Ovary (tissue), 10 donors: Measurements from ENCODE around the gene MOGAT2. TPM values are rescaled to one million over a fixed set of nuclear protein-coding genes. Genes with fewer than 3 reads are reported as not detected.

Experiments used
- DNase-seq, 5 donors: peaks; one replicate each; pipeline ENCODE4 v3.0.0-alpha.2; 2019 to 2020
- H3K27ac ChIP-seq, 2 donors: fragments of 200-600 bp; one replicate each; pipeline versions ENCODE4 v1.5.1 to v1.8.0; 2019 to 2022
- H3K27me3 ChIP-seq: fragments of 200-600 bp; one replicate; pipeline ENCODE4 v1.8.0; 2022
- H3K36me3 ChIP-seq: fragments of 200-600 bp; sonication (generic); one replicate; pipeline ENCODE4 v1.5.1; 2019
- H3K4me1 ChIP-seq: one replicate; pipeline ENCODE4 v1.8.1; 2013; ENCODE audit warnings: mild to moderate bottlenecking, moderate library complexity; ENCODE audit not compliant: insufficient read depth
- H3K4me3 ChIP-seq: fragments of 200-600 bp; sonication (generic); one replicate; pipeline ENCODE4 v1.5.1; 2017
- H3K9me3 ChIP-seq, 2 donors: fragments of 200-600 bp in 1 of 2; sonication (generic) in 1 of 2; one replicate each; pipeline versions ENCODE4 v1.5.1 to v1.8.1; 2013 to 2019; ENCODE audit warnings: mild to moderate bottlenecking in 1 of 2, moderate library complexity in 1 of 2
- CTCF ChIP-seq, 3 donors: fragments of 450-650 bp in 2 of 3; fragments of 200-600 bp in 1 of 3; IDR thresholded peaks; one replicate each; pipeline versions ENCODE4 v1.5.1 to v1.8.0; 2016 to 2022; ENCODE audit warnings: antibody characterized with exemption in 3 of 3, mild to moderate bottlenecking in 1 of 3
- EP300 ChIP-seq: sonication (generic); formaldehyde crosslinking; IDR thresholded peaks from one replicate; pipeline ENCODE4 v1.6.1; 2017; ENCODE audit warnings: antibody characterized with exemption
- POLR2A ChIP-seq: fragments of 450-650 bp; IDR thresholded peaks from one replicate; pipeline ENCODE4 v1.6.1; 2017; ENCODE audit warnings: antibody characterized with exemption, mild to moderate bottlenecking, moderate library complexity
- WGBS, 3 donors: extraction: QIAGEN DNeasy Blood & Tissue Kit in 1 of 3; methylation state at CpG; one replicate each; pipeline versions ENCODE4 v1.1.5 to v1.1.7; 2013 to 2017; 5-methylcytosine and 5-hydroxymethylcytosine counted together
- intact Hi-C, 4 donors: fragments of 100-400 bp; cut with DNase I; formaldehyde crosslinking; loops; one replicate each; pipeline versions ENCODE4 v1.11.0 to v1.15.1; 2022 to 2023
- long read RNA-seq, 3 donors: library from polyadenylated mRNA in 2 of 3; unstranded in 2 of 3; transcript quantifications; one replicate each; pipeline ENCODE4 v2.0.0 and lab custom pipeline, GENCODE V29; 2021 to 2026
- polyA plus RNA-seq, 2 donors: library from polyadenylated mRNA; stranded (reverse); fragments of 200-250 nt in 1 of 2; fragments of 350-450 nt in 1 of 2; fragmentation: Illumina TruSeq in 1 of 2; extraction: RNeasy Lipid Tissue Mini Kit (QIAGEN cat#74804) in 1 of 2; gene quantifications; one replicate each; pipeline ENCODE4 v1.2.3, GENCODE V29; 2013 to 2014
- total RNA-seq, 7 donors: library from RNA; depleted of rRNA in 2 of 7; stranded (reverse); fragments of >200 nt in 2 of 7; fragmentation: NEBNext Ultra II Directional in 3 of 7; extraction: Animal tissue kit (Norgen Biotek cat#: 25700) in 3 of 7; gene quantifications; one replicate each; pipeline versions ENCODE4 v1.1.0 to v1.2.4, GENCODE V29; 2016 to 2023
- donor health status: DM: no; HTN: no; CAD: no; lungs with moderate emphysema.
- donor health status: DM: no; HTN: no; CAD: no.
- donor health status: Bipolar disorder and iron deficiency.
- donor health status: DM: yes; HTN: yes; CAD: no.
- donor health status: DM: no; HTN: no; CAD: no.
- donor health status: DM: yes; HTN: yes; CAD: no.

Gene MOGAT2
- total RNA-seq: 1 to 10 TPM in 1 of 7 donors, under 1 TPM in 1, not detected in 5; 0.72 to 1.1 TPM
- not detected for polyA plus RNA-seq
- long read RNA-seq, donor 1: 0 reads
- long read RNA-seq, donor 2: 0 reads
- long read RNA-seq, donor 3: 0 reads

GRCh38 chr11:75717608-75718418 is at the start of gene MOGAT2:
MOGAT2 (plus strand) TSS chr11:75717838; CDS start chr11:75717889, 51 bp downstream.
- intact Hi-C loops: no loop called here
- no peaks in the 10 kb centered on the region for H3K9me3 ChIP-seq
- 81 to 84% (median 82%) methylated on average over 13 of the region's 13 CpGs for WGBS, 3 donors
- TF ChIP-seq CTCF (IDR thresholded peaks at IDR 0.05): no peak
- no peak for TF ChIP-seq EP300
- no peak for TF ChIP-seq POLR2A
- no peak within 1 kb of the TSS for H3K4me3 ChIP-seq
- no peak for DNase-seq
- H3K4me1 ChIP-seq: no peaks in the 10 kb centered on the region
- no peak within 1 kb of the TSS for H3K27ac ChIP-seq
- H3K36me3 ChIP-seq: no peaks in the 10 kb centered on the region
- H3K27me3 ChIP-seq: no peaks in the 10 kb centered on the region

- Histone ChIP-seq H3K9me3 (no peaks in the 10 kb centered on the region), H3K4me1 (peaks cover 8% of the 10 kb centered on the region), H3K4me3 (peak within 1 kb of the TSS; percentile 35), H3K36me3 (no peaks in the 10 kb centered on the region), H3K27ac (no peak within 1 kb of the TSS), H3K27me3 (no peaks in the 10 kb centered on the region)
- WGBS, 3 donors: 2 to 3% (median 3%) methylated on average over 70 to 72 of the region's 72 CpGs
- DNase-seq: peak in 2 of 5 donors; percentile 33 to 45
- no peak for TF ChIP-seq CTCF (IDR thresholded peaks at IDR 0.05)
- no peak for TF ChIP-seq EP300
- TF ChIP-seq POLR2A: no peak
- intact Hi-C loops: loop anchor here in 2 of 4 donors (10.0 kb wide), 1 partner anchor 124 kb away; no protein-coding TSS in a partner anchor
Measured at GRCh38 chr11:75668451-75669297, 49.0 kb upstream of the MOGAT2 start, which contains the start of gene MAP6. MAP6 (minus strand) TSS chr11:75669038; CDS start chr11:75668369, 669 bp downstream.

GRCh38 chr11:75673977-75674582 is 43.6 kb upstream of the MOGAT2 start:
- Histone ChIP-seq H3K36me3 (no peaks in the 10 kb centered on the region), H3K9me3 (no peaks in the 10 kb centered on the region), H3K4me1 (no peaks in the 10 kb centered on the region), H3K4me3 (no peak overlapping the region), H3K27me3 (no peaks in the 10 kb centered on the region), H3K27ac (no peak overlapping the region)
- 86 to 94% (median 89%) methylated on average over 4 of the region's 4 CpGs for WGBS, 3 donors
- TF ChIP-seq CTCF (IDR thresholded peaks at IDR 0.05) (no peak), POLR2A (no peak)
- no peak for DNase-seq
- intact Hi-C loops: no loop called here

- intact Hi-C loops: loop anchor here in 1 of 4 donors (5.0 kb wide), 1 partner anchor 1890 kb away; no protein-coding TSS in a partner anchor
- H3K4me3 ChIP-seq: no peak overlapping the region
- H3K27ac ChIP-seq: no peak overlapping the region
- DNase-seq: no peak
- 83 to 90% (median 84%) methylated on average over 1 of the region's 1 CpG for WGBS, 3 donors
- H3K27me3 ChIP-seq: no peaks in the 10 kb centered on the region
- no peaks in the 10 kb centered on the region for H3K9me3 ChIP-seq
- no peak for TF ChIP-seq CTCF (IDR thresholded peaks at IDR 0.05)
- no peak for TF ChIP-seq POLR2A
- no peak for TF ChIP-seq EP300
- no peaks in the 10 kb centered on the region for H3K4me1 ChIP-seq
- H3K36me3 ChIP-seq: no peaks in the 10 kb centered on the region
Measured at GRCh38 chr11:75677275-75677674, 40.4 kb upstream of the MOGAT2 start.
